ENCODE results near the gene RHOF. TPM values are rescaled to one million over a fixed set of nuclear protein-coding genes. Genes with fewer than 3 reads are reported as not detected.

RHOF gene
- total and polyA plus RNA-seq, 2 of the 13 experiments (the other 11 are each of a cell fraction or from before 2014, with no cell fraction given), result 14.6 to 32.2 TPM

DNA sequence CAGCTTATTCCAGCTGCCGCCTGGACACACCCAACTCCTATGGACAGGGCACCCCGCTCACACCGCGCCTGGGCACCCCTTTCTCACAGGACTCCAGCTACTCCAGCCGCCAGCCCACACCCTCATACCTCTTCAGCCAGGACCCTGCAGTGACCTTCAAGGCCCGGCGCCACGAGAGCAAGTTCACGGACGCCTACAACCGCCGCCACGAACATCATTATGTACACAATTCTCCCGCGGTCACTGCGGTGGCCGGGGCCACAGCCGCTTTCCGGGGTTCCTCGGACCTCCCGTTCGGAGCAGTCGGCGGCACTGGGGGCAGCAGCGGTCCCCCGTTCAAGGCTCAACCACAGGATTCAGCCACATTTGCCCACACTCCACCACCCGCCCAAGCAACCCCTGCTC is 16.2 kb upstream of the RHOF start:
- Histone ChIP-seq H3K9ac (ENCODE audit: insufficient read depth, low read depth, low read length) (no peak overlapping the region), H4K20me1 (ENCODE audit: insufficient read depth, low read length) (0 out of 2 replicates have a peak, but pooled peaks cover 8% of the 10 kb centered on the region), H3K4me1 (ENCODE audit: insufficient read depth, low read length) (peaks cover 49% of the 10 kb centered on the region), H3K4me2 (ENCODE audit: low read depth, low read length) (no peak overlapping the region), H3K36me3 (replicated peaks in 1 of 2; ENCODE audit: control insufficient read depth in 1 of 2, insufficient read depth in 2 of 2, low read length in 2 of 2) (peaks cover 19 to 22% of the 10 kb centered on the region in 2 experiments; a peak in 3 of 5 replicates), H3K4me3 (replicated peaks in 1 of 3; ENCODE audit: insufficient read depth in 1 of 3, low read depth in 2 of 3, low read length in 3 of 3) (no peak overlapping the region), H3K27ac (ENCODE audit: extremely low read length, insufficient read depth, low read length) (no peak overlapping the region), H3K79me2 (ENCODE audit: insufficient read depth, low read length) (peaks cover 51% of the 10 kb centered on the region), H3K9me3 (ENCODE audit: low read length) (no peaks in the 10 kb centered on the region), H2AFZ (ENCODE audit: low read length) (no peak overlapping the region), H3K27me3 (ENCODE audit: control insufficient read depth in 1 of 2, insufficient read depth in 2 of 2, low read length in 2 of 2) (no peaks in the 10 kb centered on the region; a peak in 1 of 5 replicates)
- 98% methylated on average over 26 of the region's 27 CpGs for WGBS (ENCODE audit: low lambda C conversion rate)
- ChIA-PET POLR2A (interaction anchor here (14.5 kb wide), 1 partner anchor 12 kb away, joined by 393 read pairs; the partner anchor contains the start of genes RHOF and SETD1B), CTCF (ENCODE audit: low intra/inter-chr PET ratio, low total read pairs) (interaction anchor here (4.5 kb wide), 1 partner anchor 15 kb away, joined by 89 read pairs; the partner anchor contains the start of gene RHOF)
- FAIRE-seq (no peak), ATAC-seq (no peak), DNase-seq (ENCODE audit: low spot score) (no peak)
- in situ Hi-C loops (cut with HindIII; ENCODE audit: extremely low pct_ligation_motif_present, low pct_unique_long_range_greater_than_20kb) (no loop called here), intact Hi-C loops (cut with micrococcal nuclease; ENCODE audit: unreplicated experiment) (no loop called here)
- TF ChIP-seq RBFOX2 (IDR thresholded peaks at IDR 0.05; ENCODE audit: low read depth, low read length), result peak; percentile 6; the same call in 1 of the 2 replicates
- TF ChIP-seq, protein P1, sequence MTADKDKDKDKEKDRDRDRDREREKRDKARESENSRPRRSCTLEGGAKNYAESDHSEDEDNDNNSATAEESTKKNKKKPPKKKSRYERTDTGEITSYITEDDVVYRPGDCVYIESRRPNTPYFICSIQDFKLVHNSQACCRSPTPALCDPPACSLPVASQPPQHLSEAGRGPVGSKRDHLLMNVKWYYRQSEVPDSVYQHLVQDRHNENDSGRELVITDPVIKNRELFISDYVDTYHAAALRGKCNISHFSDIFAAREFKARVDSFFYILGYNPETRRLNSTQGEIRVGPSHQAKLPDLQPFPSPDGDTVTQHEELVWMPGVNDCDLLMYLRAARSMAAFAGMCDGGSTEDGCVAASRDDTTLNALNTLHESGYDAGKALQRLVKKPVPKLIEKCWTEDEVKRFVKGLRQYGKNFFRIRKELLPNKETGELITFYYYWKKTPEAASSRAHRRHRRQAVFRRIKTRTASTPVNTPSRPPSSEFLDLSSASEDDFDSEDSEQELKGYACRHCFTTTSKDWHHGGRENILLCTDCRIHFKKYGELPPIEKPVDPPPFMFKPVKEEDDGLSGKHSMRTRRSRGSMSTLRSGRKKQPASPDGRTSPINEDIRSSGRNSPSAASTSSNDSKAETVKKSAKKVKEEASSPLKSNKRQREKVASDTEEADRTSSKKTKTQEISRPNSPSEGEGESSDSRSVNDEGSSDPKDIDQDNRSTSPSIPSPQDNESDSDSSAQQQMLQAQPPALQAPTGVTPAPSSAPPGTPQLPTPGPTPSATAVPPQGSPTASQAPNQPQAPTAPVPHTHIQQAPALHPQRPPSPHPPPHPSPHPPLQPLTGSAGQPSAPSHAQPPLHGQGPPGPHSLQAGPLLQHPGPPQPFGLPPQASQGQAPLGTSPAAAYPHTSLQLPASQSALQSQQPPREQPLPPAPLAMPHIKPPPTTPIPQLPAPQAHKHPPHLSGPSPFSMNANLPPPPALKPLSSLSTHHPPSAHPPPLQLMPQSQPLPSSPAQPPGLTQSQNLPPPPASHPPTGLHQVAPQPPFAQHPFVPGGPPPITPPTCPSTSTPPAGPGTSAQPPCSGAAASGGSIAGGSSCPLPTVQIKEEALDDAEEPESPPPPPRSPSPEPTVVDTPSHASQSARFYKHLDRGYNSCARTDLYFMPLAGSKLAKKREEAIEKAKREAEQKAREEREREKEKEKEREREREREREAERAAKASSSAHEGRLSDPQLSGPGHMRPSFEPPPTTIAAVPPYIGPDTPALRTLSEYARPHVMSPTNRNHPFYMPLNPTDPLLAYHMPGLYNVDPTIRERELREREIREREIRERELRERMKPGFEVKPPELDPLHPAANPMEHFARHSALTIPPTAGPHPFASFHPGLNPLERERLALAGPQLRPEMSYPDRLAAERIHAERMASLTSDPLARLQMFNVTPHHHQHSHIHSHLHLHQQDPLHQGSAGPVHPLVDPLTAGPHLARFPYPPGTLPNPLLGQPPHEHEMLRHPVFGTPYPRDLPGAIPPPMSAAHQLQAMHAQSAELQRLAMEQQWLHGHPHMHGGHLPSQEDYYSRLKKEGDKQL (CRISPR knock-in tag; IDR thresholded peaks at IDR 0.05; ENCODE audit: low read depth), result no peak
- no TSS peak for BruUV-seq (replicated peaks)

Measured in HepG2 (cell line).